HL-60 (cell line): Measurements from ENCODE around the gene TMC5.
A peak's percentile ranks its signal among the peaks of the same experiment; 100 is the strongest.

Experiments used
- DNase-seq, 2 experiments: peaks; one replicate each; pipeline ENCODE4 v3.0.0-alpha.2; 2010 to 2020; ENCODE audit warnings: low read depth in 1 of 2, low spot score in 1 of 2
- H3K27ac ChIP-seq: fragments of 250-450 bp; sonication (Bioruptor Pico); replicated peaks from 2 replicates; pipeline ENCODE4 v1.5.1; 2020; ENCODE audit warnings: mild to moderate bottlenecking, moderate library complexity
- H3K27me3 ChIP-seq: fragments of 250-450 bp; sonication (Bioruptor Pico); 2 replicates; pipeline ENCODE4 v1.5.1; 2021; ENCODE audit warnings: mild to moderate bottlenecking, moderate library complexity; ENCODE audit not compliant: insufficient read depth, poor library complexity, severe bottlenecking
- H3K4me3 ChIP-seq: replicated peaks from 2 replicates; pipeline ENCODE4 v1.5.1; 2011; ENCODE audit warnings: mild to moderate bottlenecking, control low read depth, low read length; ENCODE audit not compliant: insufficient read depth
- CTCF ChIP-seq: IDR thresholded peaks from one replicate; pipeline ENCODE4 v1.5.1; 2011; ENCODE audit warnings: low read length, control low read depth, inconsistent platforms; ENCODE audit not compliant: insufficient read depth
- GABPA ChIP-seq: IDR thresholded peaks from 2 replicates; pipeline ENCODE4 v1.6.1; 2012; ENCODE audit warnings: low read depth
- POLR2AphosphoS5 ChIP-seq: IDR thresholded peaks from 2 replicates; pipeline ENCODE4 v1.6.1; 2012; ENCODE audit warnings: low read depth
- REST ChIP-seq: IDR thresholded peaks from 2 replicates; pipeline ENCODE4 v1.6.1; 2012; ENCODE audit warnings: low read depth; ENCODE audit not compliant: insufficient replicate concordance
- SPI1 ChIP-seq: IDR thresholded peaks from 2 replicates; pipeline ENCODE4 v1.6.1; 2012; ENCODE audit warnings: low read depth, mild to moderate bottlenecking, borderline replicate concordance

TMC5 gene

GRCh38 chr16:19522397-19522732 is 104.7 kb downstream of the TMC5 start:
- no peak overlapping the region; the same call in 1 of the 2 replicates for H3K4me3 ChIP-seq
- TF ChIP-seq REST = no peak
- no peak for TF ChIP-seq CTCF
- TF ChIP-seq POLR2AphosphoS5 = no peak
- no peak for TF ChIP-seq GABPA
- TF ChIP-seq SPI1 = no peak
- no peak overlapping the region; the same call in 1 of the 2 replicates for H3K27ac ChIP-seq
- no peaks in the 10 kb centered on the region for H3K27me3 ChIP-seq
- no peak for DNase-seq

GRCh38 chr16:19522760-19523159 is 105.1 kb downstream of the TMC5 start:
- no peak for TF ChIP-seq REST
- TF ChIP-seq GABPA = no peak
- TF ChIP-seq POLR2AphosphoS5 = no peak
- no peak for TF ChIP-seq CTCF
- no peak for TF ChIP-seq SPI1
- Histone ChIP-seq H3K27me3 (no peaks in the 10 kb centered on the region), H3K27ac (no peak overlapping the region), H3K4me3 (no peak overlapping the region)
- DNase-seq = no peak

GRCh38 chr16:19523184-19523558 is 105.5 kb downstream of the TMC5 start:
- Histone ChIP-seq H3K4me3 (no peak overlapping the region), H3K27ac (peak overlapping the region; percentile 89), H3K27me3 (no peaks in the 10 kb centered on the region)
- no peak for DNase-seq
- TF ChIP-seq POLR2AphosphoS5 (no peak), GABPA (no peak), CTCF (no peak)
